GM23338 (cell line): ENCODE data around the gene NOL3.

Experiments
- CREB1 ChIP-seq: fragments of 250-450 bp; sonication (Bioruptor Pico); IDR thresholded peaks from 2 replicates; pipeline ENCODE4 v1.5.0; 2020; ENCODE audit warnings: low read depth, mild to moderate bottlenecking, moderate library complexity
- CTCF ChIP-seq, 2 experiments: fragments of 200-600 bp in 1 of 2; sonication (generic) in 1 of 2; conservative IDR thresholded peaks; 2 replicates each; pipeline versions ENCODE4 v1.5.1 to v1.6.1; 2016 to 2017; ENCODE audit warnings: antibody characterized with exemption in 2 of 2, low read depth in 2 of 2, mild to moderate bottlenecking in 2 of 2, moderate library complexity in 1 of 2
- EZH2 ChIP-seq: fragments of 200-600 bp; sonication (generic); IDR thresholded peaks from one replicate; pipeline ENCODE4 v1.8.0; 2017; ENCODE audit warnings: antibody characterized with exemption, mild to moderate bottlenecking, low read depth; ENCODE audit not compliant: unreplicated experiment
- EZH2phosphoT487 ChIP-seq: fragments of 200-600 bp; sonication (generic); IDR thresholded peaks from one replicate; pipeline ENCODE4 v1.8.1; 2018; ENCODE audit warnings: antibody characterized with exemption; ENCODE audit not compliant: unreplicated experiment
- POLR2AphosphoS5 ChIP-seq: IDR thresholded peaks from 2 replicates; pipeline ENCODE4 v1.6.1; 2016; ENCODE audit warnings: antibody characterized with exemption, low read depth
- REST ChIP-seq: IDR thresholded peaks from one replicate; pipeline ENCODE4 v1.6.1; 2018; ENCODE audit warnings: antibody characterized with exemption; ENCODE audit not compliant: unreplicated experiment

GRCh38 chr16:67184453-67184994 is 14.2 kb downstream of the NOL3 start:
- no peak for TF ChIP-seq CTCF (conservative IDR thresholded peaks at IDR 0.05; ENCODE audit: low read depth in 2 of 2)
- TF ChIP-seq EZH2, result peak; percentile 18
- TF ChIP-seq POLR2AphosphoS5, result no peak
- TF ChIP-seq CREB1 (CRISPR knock-in tag), result no peak
- TF ChIP-seq EZH2phosphoT487, result no peak
- TF ChIP-seq REST, result no peak
